Liver (tissue), 3 donors: ENCODE data around the gene SLC25A43.

Source experiments
- EGR1 ChIP-seq, 2 donors: IDR thresholded peaks; 2 replicates each; pipeline ENCODE4 v1.6.1; 2016 to 2018; ENCODE audit warnings: antibody characterized with exemption in 2 of 2, low read depth in 2 of 2
- GABPA ChIP-seq, 2 donors: IDR thresholded peaks in 1 of 2; conservative IDR thresholded peaks in 1 of 2; 2 replicates each; pipeline ENCODE4 v1.6.1; 2016; ENCODE audit warnings: antibody characterized with exemption in 2 of 2, mild to moderate bottlenecking in 1 of 2, moderate library complexity in 1 of 2
- JUND ChIP-seq, 2 donors: IDR thresholded peaks; 2 replicates each; pipeline ENCODE4 v1.6.1; 2016; ENCODE audit warnings: antibody characterized with exemption in 2 of 2
- RAD21 ChIP-seq, 2 donors: IDR thresholded peaks; 2 replicates each; pipeline ENCODE4 v1.6.1; 2016; ENCODE audit warnings: antibody characterized with exemption in 2 of 2, mild to moderate bottlenecking in 2 of 2
- SP1 ChIP-seq: IDR thresholded peaks from 2 replicates; pipeline ENCODE4 v1.6.1; 2018; ENCODE audit warnings: antibody characterized with exemption, mild to moderate bottlenecking
- TAF1 ChIP-seq: conservative IDR thresholded peaks from 2 replicates; pipeline ENCODE4 v1.6.1; 2016; ENCODE audit warnings: antibody characterized with exemption, mild to moderate bottlenecking
- YY1 ChIP-seq: IDR thresholded peaks from 2 replicates; pipeline ENCODE4 v1.6.1; 2016; ENCODE audit warnings: antibody characterized with exemption, mild to moderate bottlenecking
- ZBTB33 ChIP-seq: IDR thresholded peaks from 2 replicates; pipeline ENCODE4 v1.6.1; 2016; ENCODE audit warnings: antibody characterized with exemption
- TF ChIP-seq, protein P1 (sequence below): fragments of 150-350 bp; IDR thresholded peaks from 2 replicates; pipeline ENCODE4 v1.5.1; 2017; ENCODE audit warnings: improper control_type of control experiment, low read depth, low read length; ENCODE audit not compliant: missing input control
- TF ChIP-seq, protein P2 (sequence below): IDR thresholded peaks from 2 replicates; pipeline ENCODE4 v1.6.1; 2016; ENCODE audit warnings: antibody characterized with exemption, mild to moderate bottlenecking
- TF ChIP-seq, protein P3 (sequence below): IDR thresholded peaks from 2 replicates; pipeline ENCODE4 v1.6.1; 2016; ENCODE audit warnings: antibody characterized with exemption
- donor health status: healthy.
- donor health status: healthy.

DNA sequence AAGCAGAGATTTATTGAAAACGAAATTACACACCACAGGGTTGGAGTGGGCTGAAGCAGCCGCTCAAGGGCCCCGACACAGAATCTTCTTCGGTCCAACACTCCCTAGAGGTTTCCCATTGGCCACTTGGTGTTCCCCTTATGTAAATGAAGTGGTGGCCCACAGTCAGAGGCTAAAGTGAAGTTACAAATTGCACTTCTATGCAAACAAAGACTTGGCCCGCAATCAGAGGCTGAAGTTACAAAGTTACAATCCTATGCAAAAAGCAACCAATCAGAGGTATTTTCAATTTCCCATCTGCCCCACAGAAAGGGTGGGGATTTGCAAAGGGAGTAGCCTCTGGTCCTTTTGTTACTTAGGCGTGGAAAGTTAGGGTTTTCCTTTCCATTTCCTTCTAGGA is 35.7 kb upstream of the SLC25A43 start:
- TF ChIP-seq ZBTB33 (no peak), TAF1 (no peak), YY1 (no peak), SP1 (no peak), RAD21 (IDR thresholded peaks at IDR 0.05) (no peak), EGR1 (IDR thresholded peaks at IDR 0.05; ENCODE audit: low read depth in 2 of 2) (no peak), JUND (IDR thresholded peaks at IDR 0.05) (no peak), GABPA (IDR thresholded peaks at IDR 0.05 in 1 of 2, conservative IDR thresholded peaks at IDR 0.05 in 1 of 2) (no peak)
- TF ChIP-seq, protein P1, sequence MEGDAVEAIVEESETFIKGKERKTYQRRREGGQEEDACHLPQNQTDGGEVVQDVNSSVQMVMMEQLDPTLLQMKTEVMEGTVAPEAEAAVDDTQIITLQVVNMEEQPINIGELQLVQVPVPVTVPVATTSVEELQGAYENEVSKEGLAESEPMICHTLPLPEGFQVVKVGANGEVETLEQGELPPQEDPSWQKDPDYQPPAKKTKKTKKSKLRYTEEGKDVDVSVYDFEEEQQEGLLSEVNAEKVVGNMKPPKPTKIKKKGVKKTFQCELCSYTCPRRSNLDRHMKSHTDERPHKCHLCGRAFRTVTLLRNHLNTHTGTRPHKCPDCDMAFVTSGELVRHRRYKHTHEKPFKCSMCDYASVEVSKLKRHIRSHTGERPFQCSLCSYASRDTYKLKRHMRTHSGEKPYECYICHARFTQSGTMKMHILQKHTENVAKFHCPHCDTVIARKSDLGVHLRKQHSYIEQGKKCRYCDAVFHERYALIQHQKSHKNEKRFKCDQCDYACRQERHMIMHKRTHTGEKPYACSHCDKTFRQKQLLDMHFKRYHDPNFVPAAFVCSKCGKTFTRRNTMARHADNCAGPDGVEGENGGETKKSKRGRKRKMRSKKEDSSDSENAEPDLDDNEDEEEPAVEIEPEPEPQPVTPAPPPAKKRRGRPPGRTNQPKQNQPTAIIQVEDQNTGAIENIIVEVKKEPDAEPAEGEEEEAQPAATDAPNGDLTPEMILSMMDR = no peak
- TF ChIP-seq, protein P2, sequence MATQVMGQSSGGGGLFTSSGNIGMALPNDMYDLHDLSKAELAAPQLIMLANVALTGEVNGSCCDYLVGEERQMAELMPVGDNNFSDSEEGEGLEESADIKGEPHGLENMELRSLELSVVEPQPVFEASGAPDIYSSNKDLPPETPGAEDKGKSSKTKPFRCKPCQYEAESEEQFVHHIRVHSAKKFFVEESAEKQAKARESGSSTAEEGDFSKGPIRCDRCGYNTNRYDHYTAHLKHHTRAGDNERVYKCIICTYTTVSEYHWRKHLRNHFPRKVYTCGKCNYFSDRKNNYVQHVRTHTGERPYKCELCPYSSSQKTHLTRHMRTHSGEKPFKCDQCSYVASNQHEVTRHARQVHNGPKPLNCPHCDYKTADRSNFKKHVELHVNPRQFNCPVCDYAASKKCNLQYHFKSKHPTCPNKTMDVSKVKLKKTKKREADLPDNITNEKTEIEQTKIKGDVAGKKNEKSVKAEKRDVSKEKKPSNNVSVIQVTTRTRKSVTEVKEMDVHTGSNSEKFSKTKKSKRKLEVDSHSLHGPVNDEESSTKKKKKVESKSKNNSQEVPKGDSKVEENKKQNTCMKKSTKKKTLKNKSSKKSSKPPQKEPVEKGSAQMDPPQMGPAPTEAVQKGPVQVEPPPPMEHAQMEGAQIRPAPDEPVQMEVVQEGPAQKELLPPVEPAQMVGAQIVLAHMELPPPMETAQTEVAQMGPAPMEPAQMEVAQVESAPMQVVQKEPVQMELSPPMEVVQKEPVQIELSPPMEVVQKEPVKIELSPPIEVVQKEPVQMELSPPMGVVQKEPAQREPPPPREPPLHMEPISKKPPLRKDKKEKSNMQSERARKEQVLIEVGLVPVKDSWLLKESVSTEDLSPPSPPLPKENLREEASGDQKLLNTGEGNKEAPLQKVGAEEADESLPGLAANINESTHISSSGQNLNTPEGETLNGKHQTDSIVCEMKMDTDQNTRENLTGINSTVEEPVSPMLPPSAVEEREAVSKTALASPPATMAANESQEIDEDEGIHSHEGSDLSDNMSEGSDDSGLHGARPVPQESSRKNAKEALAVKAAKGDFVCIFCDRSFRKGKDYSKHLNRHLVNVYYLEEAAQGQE = no peak
- TF ChIP-seq, protein P3, sequence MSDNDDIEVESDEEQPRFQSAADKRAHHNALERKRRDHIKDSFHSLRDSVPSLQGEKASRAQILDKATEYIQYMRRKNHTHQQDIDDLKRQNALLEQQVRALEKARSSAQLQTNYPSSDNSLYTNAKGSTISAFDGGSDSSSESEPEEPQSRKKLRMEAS = no peak
